ENCODE results near the gene SMARCA5.

SMARCA5 gene

GRCh38 chr4:143511906-143512305 is 1.6 kb upstream of the SMARCA5 start:
- H3K27me3 Mint-ChIP-seq (ENCODE audit: low read depth), result no peaks in the 10 kb centered on the region

GRCh38 chr4:143512978-143513313 is 556 bp upstream of the SMARCA5 start:
- Mint-ChIP-seq H3K27ac (peak overlapping the region; percentile 100), H3K36me3 (ENCODE audit: low read depth) (peaks cover 16% of the 10 kb centered on the region), H3K27me3 (ENCODE audit: low read depth) (no peaks in the 10 kb centered on the region), H3K4me3 (peak overlapping the region; percentile 96 to 100 (median 97)), H3K4me1 (peaks cover 34% of the 10 kb centered on the region), H3K9me3 (no peaks in the 10 kb centered on the region)
- TF ChIP-seq CTCF (IDR thresholded peaks at IDR 0.05; ENCODE audit: unreplicated experiment in 3 of 3), result no peak

More at GRCh38 chr4:143511906-143512305, 1.6 kb upstream of the SMARCA5 start:
- TF ChIP-seq CTCF (IDR thresholded peaks at IDR 0.05; ENCODE audit: unreplicated experiment in 3 of 3), result no peak
- H3K4me3 Mint-ChIP-seq, result peak overlapping the region in 1 of 3 experiments; percentile 97
- H3K36me3 Mint-ChIP-seq (ENCODE audit: low read depth), result peaks cover 8% of the 10 kb centered on the region
- no peaks in the 10 kb centered on the region for H3K9me3 Mint-ChIP-seq
- H3K27ac Mint-ChIP-seq, result no peak overlapping the region
- peaks cover 30% of the 10 kb centered on the region for H3K4me1 Mint-ChIP-seq

GRCh38 chr4:143514169-143514495 is 630 bp downstream of the SMARCA5 start:
- peak overlapping the region; percentile 100 for H3K27ac Mint-ChIP-seq
- peaks cover 39% of the 10 kb centered on the region for H3K4me1 Mint-ChIP-seq
- H3K36me3 Mint-ChIP-seq (ENCODE audit: low read depth), result peaks cover 22% of the 10 kb centered on the region
- H3K27me3 Mint-ChIP-seq (ENCODE audit: low read depth), result no peaks in the 10 kb centered on the region
- TF ChIP-seq CTCF (IDR thresholded peaks at IDR 0.05; ENCODE audit: unreplicated experiment in 3 of 3), result no peak
- peak overlapping the region; percentile 96 to 100 (median 97) for H3K4me3 Mint-ChIP-seq
- no peaks in the 10 kb centered on the region for H3K9me3 Mint-ChIP-seq

- no peaks in the 10 kb centered on the region for H3K27me3 Mint-ChIP-seq (ENCODE audit: low read depth)
- no peak for TF ChIP-seq CTCF (IDR thresholded peaks at IDR 0.05; ENCODE audit: unreplicated experiment in 3 of 3)
- H3K27ac Mint-ChIP-seq, result peak overlapping the region; percentile 100
- peaks cover 26% of the 10 kb centered on the region for H3K36me3 Mint-ChIP-seq (ENCODE audit: low read depth)
- H3K9me3 Mint-ChIP-seq, result no peaks in the 10 kb centered on the region
- H3K4me1 Mint-ChIP-seq, result peaks cover 43% of the 10 kb centered on the region
- H3K4me3 Mint-ChIP-seq, result peak overlapping the region; percentile 96 to 100 (median 97)
Observed at GRCh38 chr4:143514497-143514896, 995 bp downstream of the SMARCA5 start.

GRCh38 chr4:143514901-143515300 is 1.4 kb downstream of the SMARCA5 start:
- Mint-ChIP-seq H3K36me3 (ENCODE audit: low read depth) (peaks cover 30% of the 10 kb centered on the region), H3K27me3 (ENCODE audit: low read depth) (no peaks in the 10 kb centered on the region), H3K27ac (peak overlapping the region; percentile 100), H3K4me3 (peak overlapping the region; percentile 96 to 100 (median 97)), H3K4me1 (peaks cover 47% of the 10 kb centered on the region), H3K9me3 (no peaks in the 10 kb centered on the region)
- no peak for TF ChIP-seq CTCF (IDR thresholded peaks at IDR 0.05; ENCODE audit: unreplicated experiment in 3 of 3)

GRCh38 chr4:143515905-143516304 is 2.4 kb downstream of the SMARCA5 start:
- H3K9me3 Mint-ChIP-seq, result no peaks in the 10 kb centered on the region

More at GRCh38 chr4:143515905-143516304, 2.4 kb downstream of the SMARCA5 start:
- Mint-ChIP-seq H3K27ac (peak overlapping the region in 2 of 3 experiments; percentile 3 to 6), H3K4me1 (peaks cover 52% of the 10 kb centered on the region), H3K36me3 (ENCODE audit: low read depth) (peaks cover 37% of the 10 kb centered on the region), H3K27me3 (ENCODE audit: low read depth) (no peaks in the 10 kb centered on the region), H3K4me3 (peak overlapping the region; percentile 96 to 100 (median 97))
- TF ChIP-seq CTCF (IDR thresholded peaks at IDR 0.05; ENCODE audit: unreplicated experiment in 3 of 3), result no peak
